HG02884 (cell line): Measurements from ENCODE around the gene HDGFL2.
"Not testable (repeated sequence)": the region's sequence is repeated elsewhere in the genome, so short reads cannot be mapped to it uniquely, and the experiment has no call there.

Experiments used
- ATAC-seq: cut with Tn5 transposase; IDR thresholded peaks from one replicate; pipeline ENCODE4 v1.9.1; 2021; ENCODE audit warnings: mild to moderate bottlenecking, moderate library complexity; ENCODE audit not compliant: unreplicated experiment

HDGFL2 gene

DNA sequence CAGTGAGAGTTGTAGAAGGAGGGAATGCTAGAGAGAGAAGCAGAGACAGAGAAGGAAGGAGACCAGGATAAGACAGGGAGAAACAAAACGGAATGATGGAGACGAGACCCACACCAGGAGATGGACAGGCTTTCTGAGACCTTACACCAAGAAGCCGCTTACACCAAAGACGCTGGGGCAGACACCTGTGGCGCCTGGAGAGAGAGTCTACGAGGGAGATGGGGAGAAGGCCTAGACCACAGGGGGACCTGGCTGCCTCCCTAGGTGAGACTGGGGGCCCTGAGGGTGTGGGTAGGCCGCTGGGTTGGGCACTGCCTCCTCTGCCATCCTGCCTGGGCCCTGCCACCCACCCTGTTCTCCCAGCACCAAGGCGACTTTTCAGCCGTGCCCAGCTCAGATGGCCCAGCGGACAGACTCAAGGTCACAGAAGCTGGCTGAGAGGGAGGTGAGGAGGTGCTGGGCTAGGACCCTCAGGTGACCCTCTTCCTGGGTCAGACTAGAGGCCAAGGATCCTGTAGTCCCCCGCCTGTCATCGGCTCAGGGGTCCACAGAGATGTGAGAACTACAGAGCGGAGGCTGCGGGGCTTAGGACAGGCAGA lies 57.9 kb downstream of the HDGFL2 start:
- no peak for ATAC-seq

DNA sequence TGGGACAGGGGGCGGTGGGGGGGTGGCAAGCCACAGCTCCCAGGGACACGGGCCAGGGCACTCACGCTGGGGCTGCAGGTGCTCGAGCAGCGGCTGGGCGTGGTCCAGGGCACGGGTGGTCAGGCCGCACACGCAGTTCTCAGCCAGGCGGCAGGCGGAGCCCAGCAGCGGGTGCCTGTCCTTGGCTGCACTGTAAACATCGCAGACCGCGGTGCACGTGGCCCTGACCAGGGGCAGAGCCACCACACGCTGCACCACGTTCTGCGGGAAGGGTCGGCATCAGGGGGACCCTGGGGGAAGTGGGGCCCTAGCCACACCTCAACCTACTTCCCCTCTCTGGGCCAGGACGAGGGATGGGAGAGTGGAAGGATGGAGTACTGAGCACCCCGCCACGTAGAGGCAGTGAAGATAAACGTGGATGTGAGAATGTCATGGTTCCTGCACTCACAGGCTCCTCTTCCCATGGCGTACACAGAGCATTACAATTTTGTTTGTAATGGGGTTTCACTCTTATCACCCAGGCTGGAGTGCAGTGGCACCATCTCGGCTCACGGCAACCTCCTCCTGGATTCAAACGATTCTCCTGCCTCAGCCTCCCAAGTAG lies 59.6 kb downstream of the HDGFL2 start:
- ATAC-seq, result no peak

DNA sequence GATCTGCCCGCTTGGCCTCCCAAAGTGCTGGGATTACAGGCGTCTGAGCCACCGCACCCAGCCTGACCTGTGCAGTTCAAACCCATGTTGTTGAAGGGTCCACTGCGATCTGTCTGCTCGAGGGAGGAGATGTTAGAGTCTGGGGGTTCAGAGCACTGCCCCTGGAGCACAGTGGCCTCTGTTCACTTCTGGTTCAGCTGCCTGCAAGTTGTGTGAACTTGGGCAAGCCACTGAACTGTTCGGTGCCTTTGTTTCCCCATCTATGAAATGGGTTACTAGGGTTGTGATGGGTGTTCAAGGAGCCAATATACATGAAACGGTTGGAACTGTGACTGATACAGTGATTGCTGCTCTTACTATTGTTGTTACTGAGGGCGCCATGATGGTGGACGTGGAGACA lies 61.2 kb downstream of the HDGFL2 start:
- ATAC-seq, result no peak

DNA sequence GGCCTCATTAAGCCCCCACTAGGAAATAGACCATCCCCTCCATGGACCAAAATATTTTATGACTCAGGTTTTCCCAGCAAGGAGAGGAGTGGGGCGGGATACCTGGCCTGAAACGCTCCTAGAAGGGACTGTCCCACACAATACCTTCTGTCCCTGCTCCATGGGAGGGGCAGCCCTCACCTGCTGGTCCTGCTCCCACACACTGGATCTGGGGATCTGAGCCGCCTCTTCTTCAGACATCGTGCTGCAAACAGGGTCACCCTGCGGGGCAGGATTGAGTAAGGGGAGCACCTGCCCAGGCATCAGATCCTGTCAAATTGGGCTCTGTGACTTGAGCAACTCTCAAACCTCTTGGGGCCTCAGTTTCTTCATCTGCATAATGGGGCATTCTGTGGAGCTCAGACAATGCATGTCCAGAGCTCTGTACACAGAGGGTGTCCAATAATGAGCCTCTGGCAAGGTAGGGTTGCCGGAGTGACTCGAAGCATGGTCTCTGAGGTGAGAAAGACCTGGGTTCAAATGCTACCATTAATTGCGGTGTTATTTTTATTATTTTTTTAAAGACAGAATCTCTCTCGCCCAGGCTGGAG lies 61.8 kb downstream of the HDGFL2 start:
- no peak for ATAC-seq

DNA sequence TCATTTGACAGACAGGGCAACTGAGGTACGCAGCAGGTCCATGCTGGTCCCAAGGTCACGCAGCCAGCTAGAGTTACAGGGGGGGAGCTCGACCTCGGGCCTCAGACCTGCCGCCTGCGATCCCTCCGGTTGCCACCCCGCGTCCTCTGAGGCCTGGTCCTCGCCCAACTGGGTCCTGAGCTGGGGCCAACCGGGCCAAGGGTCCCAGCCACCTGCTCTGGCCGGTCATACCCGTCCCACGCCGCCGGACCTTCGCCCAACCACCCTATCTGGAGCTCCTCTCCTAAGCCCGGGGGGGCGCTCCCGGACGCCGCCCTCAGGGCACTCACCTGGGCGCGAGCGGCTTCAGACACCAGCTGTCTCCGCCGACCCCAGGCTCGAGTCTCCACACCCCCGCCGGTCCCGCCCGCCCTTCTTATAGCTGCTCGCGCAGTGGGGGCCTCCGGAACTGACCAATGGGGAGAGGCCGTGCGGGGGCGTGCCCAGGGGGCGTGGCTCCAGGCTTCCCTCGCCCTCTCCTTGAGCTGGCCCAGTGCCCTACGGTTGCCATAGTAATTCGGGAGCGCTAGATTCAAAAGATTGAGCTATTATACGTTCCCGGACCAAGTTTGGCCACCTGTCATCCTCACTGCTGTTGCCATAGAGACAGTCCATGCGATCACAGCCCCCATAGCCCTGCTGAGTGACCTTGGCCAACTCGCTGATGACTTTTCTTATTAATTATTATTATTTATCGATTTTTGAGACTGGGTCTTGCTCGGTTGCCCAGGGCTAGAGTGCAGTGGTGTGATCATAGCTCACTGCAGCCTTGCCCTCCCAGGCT lies 63.0 kb downstream of the HDGFL2 start, which contains the start of gene PLIN5:
Gene PLIN5, minus strand, starts transcription at position 389 of the 823 bp plus-strand sequence. CDS start 1,150 bp downstream, outside the sequence.
- ATAC-seq, result no peak

DNA sequence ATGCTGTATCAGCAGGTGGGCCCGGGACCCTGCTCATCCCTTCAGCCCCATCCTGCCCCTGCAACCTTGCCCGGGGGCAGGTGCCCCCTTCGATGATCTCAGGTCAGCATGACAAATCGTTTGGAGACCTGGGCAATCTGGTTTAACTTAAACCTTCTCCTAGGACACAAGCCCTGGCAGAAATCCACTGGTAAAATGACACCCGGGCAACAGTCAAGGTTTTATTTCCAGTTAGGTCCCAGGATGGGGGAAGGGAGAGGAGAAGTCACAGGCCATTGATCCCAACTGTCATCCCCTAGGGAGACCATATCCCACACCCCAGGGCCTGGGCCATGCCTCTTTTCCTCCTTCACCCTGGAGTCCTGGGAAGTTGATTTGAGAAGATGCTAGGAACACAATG lies 64.7 kb downstream of the HDGFL2 start:
- ATAC-seq, result no peak

DNA sequence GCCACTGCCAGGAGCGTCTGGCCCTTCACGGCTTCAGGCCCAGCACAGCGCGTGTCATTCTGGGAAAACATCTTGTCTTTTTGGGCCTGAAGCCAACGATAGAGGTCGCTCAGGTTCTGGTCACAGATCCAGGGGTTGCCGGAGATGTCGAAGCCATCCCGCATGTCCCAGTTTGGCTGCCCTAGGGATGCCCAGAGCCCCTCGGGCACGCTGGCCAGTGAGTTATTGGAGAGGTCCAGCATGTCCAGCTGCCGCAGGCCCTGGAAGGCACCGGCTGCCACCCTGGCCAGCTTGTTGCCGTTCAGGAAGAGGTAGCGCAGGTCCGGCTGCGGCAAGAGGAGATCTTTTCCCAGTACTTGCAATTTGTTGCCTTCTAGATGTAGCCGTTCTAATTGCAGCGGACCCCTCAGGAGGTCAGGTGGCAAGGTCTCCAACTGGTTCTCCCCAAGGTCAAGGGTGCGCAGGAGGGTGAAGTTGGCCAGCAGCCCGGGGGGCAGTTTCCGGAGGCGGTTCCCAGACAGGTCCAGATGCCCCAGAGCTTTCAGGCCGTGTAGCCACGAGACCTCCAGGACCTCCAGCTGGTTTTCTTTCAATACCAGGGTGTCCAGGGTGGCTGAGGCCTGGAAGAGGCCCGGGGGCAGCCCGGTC lies 66.0 kb downstream of the HDGFL2 start:
- no peak for ATAC-seq

DNA sequence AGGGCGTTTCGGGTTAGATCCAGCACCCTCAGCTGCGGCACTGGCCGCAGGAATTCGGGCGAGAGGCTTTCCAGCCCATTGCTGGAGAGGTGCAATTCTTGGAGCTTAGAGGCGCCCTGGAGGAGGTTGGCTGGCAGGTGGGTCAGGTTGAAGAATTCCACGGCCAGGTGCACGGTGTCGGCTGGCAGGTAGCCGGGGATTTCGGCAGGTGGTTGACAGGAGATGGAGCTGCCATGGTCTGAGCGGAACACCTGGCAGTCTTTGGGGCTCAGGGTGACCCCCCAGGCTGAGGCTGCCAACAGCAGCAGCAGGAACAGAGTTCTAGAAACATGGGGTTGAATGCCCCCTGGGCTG lies 66.5 kb downstream of the HDGFL2 start:
- no peak for ATAC-seq

DNA sequence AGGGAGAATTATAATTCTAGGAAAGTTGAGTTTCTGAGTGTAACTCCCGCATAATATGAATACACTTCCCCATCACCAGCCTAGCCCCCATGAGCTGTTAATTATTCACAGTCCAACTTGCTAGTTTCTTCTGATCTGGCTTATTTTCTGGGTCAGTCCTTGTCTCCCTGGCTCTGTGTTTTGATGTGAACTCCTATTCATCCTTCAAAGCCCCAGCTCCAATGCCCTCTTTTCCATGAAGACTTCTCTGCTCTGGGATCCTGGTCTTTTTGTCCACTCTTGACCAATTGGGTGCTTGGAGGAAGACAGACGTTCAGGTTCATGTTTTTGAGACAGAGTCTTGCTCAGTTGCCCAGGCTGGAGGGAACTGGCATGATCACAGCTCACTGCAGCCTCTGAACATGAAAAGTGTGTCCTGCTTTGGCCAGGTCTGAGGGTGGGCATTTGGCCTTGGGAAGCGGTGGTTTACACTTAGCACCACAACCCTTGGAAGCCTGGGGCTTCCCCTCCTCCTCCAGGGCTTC lies 67.1 kb downstream of the HDGFL2 start:
- no peak for ATAC-seq

DNA sequence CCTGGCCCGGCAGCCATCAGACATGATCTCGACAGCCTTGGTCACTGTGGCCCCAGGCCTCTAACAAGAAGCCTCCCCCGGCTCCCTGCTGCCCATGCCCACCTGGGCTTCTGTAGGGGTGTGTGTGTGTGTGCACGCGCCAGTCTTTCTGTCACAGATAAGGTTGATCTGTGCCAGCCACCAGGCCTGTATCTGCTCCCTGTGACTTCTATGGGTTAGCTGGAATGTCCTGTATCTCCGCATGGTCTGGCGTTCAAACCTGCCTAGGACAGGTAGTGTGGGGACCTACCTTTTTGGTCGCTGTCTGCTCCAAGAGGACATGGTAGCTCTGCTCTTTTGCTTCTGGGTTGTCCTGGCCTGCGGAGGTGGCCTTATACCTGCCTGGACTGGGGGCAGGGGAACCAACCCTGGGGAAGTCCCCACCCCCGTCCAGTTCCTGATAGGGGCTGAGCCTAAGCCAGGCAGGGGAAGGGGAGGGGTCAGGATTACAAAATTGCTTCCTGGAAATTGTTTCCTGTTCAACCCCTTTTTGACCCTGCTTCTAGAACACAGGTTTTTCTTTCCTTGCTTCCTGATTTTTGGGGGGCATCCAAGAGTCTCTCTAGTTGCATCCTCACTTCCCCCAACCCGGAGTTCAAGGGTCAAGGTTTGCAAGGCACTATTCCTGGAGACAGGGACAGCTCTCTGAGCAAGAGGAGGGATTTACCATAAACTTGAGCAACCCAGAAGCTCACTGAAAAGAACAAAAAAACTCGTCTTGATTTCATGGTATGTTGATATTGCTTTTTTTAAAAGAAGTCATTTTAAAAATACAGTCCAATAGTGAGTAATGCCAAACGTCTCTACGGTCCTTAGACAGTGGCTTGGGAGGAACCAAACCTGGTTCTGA lies 67.8 kb downstream of the HDGFL2 start, which contains the start of gene LRG1:
Gene LRG1, minus strand, starts transcription at position 344 of the 889 bp plus-strand sequence. Its CDS starts 23 bp downstream, at position 321.
- ATAC-seq, result no peak

DNA sequence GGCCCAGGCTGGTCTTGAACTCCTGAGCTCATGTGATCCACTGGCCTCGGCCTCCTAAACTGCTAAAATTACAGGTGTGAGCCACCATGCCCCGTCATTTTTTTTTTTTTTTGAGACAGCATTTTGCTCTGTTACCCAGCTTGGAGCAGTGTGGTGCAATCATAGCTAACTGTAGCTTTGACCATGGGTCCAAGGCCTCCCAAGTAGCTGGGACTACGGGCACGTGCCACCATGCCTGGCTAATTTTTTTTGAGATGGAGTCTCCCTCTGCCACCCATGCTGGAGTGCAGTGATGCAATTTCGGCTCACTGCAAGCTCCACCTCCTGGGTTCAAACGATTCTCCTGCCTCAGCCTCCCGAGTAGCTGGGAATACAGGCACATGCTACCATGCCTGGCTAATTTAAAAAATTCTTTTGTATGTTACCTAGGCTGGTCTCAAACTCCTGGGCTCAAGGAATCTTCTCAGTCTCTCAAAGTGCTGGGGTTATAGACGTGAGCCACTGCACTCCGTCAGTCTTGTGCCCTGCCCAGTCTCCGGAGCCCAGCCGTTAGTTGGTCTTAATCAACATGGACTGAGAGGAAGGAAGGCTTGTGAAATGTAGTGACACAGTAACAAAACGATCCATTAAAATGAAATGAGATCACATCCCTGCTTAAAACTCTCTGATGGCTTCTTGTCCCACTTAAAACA lies 69.2 kb downstream of the HDGFL2 start:
- no peak for ATAC-seq

DNA sequence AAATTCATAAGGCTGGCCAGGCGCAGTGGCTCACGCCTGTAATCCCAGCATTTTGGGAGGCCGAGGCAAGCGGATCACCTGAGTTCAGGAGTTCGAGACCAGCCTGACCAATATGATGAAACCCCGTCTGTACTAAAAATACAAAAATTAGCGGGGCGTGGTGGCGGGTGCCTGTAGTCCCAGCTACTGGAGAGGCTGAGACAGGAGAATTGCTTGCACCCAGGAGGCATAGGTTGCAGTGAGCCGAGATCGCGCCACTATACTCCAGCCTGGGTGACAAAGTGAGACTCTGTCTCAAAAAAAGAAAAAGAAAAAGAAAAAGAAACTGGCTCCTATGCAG lies 69.7 kb downstream of the HDGFL2 start:
- not testable (repeated sequence) for ATAC-seq

DNA sequence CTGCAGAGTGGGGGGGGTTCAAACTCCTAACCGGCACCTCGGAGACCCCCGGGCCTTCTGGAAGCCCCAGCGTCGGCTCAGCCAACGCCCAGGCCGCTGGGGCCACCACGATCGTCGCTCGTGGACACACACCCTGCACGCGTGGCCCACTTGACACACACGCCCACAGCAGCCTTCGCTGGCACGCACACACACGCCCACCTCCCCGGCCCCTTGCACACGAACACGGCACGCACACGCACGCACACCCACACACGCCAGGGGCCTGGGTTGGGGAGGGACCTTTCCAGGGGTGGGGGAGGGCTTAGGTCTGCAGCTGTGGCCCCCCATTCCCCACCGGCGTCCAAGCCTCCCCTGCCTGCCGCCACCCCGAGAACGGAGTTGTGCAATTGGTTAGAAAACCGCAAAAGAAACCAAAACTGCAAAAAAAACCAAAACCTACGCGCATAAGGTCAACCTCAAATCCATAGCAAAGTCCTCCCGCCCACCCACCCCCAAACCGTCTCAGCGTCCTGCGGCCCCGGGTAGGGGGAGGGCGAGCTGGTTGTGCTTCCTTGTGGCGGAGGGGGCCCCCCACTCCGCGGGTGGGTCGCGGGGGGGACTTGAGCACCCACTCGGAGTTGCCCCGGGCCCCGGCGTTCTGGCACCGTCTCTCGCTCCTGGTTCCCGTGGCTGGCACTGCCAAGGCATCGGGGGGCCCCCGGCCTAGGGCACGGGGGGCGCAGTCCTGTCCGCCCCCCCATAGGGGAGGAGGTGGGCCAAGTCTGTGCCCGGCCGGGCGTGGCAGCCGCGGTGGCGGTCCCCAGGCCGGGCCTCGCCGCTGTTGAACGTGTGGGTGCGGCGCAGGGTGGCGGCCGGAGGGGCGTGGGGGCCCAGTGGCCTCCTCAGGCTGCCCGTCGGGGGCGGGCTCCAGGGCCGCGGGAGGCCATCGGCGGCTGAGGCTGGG lies 71.1 kb downstream of the HDGFL2 start:
- ATAC-seq, result no peak

DNA sequence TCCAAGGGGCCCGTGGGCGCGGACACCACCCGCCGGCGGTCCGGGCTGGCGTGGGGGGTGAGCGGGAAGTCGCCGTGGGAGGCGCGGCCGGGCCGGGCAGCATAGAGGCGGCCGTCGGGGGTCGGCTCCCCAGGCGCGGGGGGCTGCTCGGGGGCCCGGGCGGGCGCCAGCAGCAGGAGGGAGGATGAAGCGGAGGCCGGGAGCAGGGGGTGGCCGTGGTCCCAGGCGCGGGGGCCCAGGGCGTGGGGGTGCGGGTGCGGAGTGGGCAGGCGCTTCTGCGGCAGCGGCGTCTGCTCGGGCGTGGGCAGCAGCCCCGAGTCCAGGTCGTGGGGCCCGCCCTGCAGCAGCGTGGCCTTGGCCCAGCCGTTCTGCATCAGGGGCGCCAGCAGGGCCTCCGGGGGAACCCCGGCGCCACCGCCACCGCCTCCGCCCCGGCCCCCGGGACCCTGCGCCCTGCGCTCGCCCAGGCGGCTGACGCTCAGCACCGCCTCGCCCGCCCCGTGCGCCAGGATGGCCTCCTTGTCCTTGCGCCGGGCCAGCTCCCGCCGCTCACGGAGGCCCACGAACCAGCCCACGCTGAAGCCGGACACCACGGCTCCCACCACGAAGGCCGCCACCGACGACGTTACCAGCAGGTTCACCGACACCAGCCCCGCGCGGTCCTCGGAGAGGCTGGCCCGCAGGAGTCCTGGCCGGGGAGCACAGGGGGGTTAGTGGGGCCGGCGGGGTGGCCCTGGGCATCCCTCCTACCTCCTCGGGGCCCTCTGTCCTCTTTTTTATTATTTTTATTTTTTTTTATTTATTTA lies 71.9 kb downstream of the HDGFL2 start:
- no peak for ATAC-seq

DNA sequence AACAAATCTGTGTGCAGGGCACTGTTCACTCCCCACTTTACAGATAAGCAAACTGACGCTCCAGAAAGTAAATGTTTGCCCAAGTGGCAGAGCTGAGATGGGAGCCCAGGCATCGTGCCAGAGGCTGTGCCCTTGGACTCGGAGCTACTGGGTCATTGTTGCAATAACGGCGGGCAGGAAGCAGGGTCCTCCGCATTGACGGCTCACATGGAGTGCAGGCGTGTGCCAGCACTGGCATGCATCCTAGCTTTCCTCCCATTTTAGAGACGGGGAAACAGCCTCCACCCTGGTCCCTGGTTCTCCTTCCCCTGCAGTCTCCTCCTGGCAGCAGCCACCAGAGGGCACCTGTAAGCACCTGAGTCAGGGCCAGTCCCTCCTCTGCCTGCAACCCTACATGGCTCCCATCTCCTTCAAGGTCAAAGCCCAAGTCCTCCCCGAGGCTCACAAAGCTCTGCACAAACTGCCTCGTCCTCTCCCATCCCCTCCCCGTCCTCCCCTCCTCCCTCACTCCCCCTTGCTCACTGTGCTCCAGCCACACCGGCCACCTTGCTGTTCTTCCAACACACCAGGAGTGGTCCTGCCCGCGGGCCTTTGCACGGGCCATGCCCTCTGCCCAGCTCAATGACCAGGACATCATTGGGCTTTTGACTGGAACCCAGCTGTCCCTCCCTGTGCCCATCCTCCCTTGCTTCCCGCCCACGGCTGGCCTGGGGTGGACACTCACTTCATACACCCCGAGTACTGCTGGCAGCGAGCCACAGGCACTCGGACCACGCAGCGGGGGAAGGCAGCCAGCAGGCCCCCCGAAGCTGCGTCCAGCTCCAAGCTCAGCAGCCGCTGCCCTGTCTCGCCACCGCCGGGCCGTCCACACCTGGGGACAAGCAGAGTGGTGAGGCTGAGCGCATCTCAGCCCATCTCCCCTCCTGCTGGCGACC lies 75.5 kb downstream of the HDGFL2 start:
- ATAC-seq, result no peak

DNA sequence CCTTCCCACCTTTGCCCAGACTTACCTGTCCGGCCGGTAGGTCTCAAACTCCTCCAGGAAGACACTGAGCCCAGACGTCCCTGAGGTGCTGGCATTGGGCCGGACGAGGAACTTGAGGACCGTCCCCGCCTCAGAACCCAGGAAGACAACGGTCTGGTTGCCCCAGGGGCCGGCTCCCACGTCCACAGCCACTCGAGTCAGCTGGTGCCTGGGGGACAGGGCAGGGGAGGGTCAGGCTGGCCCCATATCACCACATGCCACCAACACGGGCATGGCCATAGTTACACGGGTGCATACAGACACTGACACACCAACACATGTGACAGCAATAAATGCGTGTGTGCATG lies 76.1 kb downstream of the HDGFL2 start:
- ATAC-seq, result no peak

DNA sequence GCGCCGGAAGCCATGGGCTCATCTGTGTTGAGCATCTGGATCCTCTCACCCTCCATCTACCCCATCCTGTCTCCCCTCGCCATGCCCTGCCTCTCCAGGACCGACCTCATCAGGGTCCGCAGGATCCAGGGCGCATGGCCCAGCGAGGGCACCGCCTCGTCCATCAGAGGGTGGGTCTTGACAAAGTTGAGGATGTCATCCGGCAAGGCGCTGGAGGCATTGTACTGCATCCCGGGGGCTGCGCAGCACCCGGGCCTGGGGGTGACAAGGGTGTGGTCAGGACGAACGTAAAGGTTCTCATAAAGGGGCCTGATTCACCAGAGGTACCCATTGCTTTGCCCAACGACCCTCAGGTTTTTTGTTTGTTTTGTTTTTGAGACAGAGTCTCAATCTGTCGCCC lies 77.9 kb downstream of the HDGFL2 start:
- no peak for ATAC-seq
